Breast epithelium (tissue), 3 donors: ENCODE results near the gene DSE.

Experiments
- CTCF ChIP-seq, 3 donors: fragments of 450-650 bp; IDR thresholded peaks; one replicate each; pipeline ENCODE4 v1.5.1; 2016 to 2017; ENCODE audit warnings: antibody characterized with exemption in 3 of 3, mild to moderate bottlenecking in 3 of 3, moderate library complexity in 3 of 3
- POLR2A ChIP-seq: fragments of 450-650 bp; IDR thresholded peaks from one replicate; pipeline ENCODE4 v1.6.1; 2016; ENCODE audit warnings: antibody characterized with exemption, mild to moderate bottlenecking, moderate library complexity

- TF ChIP-seq POLR2A = no peak
- no peak for TF ChIP-seq CTCF (IDR thresholded peaks at IDR 0.05)
Measured at GRCh38 chr6:116338943-116339342, 31.8 kb upstream of the DSE start.
